ENCODE measurements around the gene CNGB1. TPM values are rescaled to one million over a fixed set of nuclear protein-coding genes. Genes with fewer than 3 reads are reported as not detected.

CNGB1 gene
- polyA plus RNA-seq, 2 of the 4 experiments (the other 2 are of a cell fraction), result 0.23 to 0.39 TPM

GRCh38 chr16:57899771-57900661, 70.9 kb downstream of the CNGB1 start (continued):
- no peak for TF ChIP-seq POLR2AphosphoS2 (conservative IDR thresholded peaks at IDR 0.05; ENCODE audit: low read length)
- TF ChIP-seq TFCP2L1 (CRISPR knock-in tag; IDR thresholded peaks at IDR 0.05), result no peak
- peak; percentile 39; the same call in 1 of the 2 replicates for TF ChIP-seq TP53 (CRISPR knock-in tag; IDR thresholded peaks at IDR 0.05)
- TF ChIP-seq CEBPB (IDR thresholded peaks at IDR 0.05), result no peak
- TF ChIP-seq, protein P1, sequence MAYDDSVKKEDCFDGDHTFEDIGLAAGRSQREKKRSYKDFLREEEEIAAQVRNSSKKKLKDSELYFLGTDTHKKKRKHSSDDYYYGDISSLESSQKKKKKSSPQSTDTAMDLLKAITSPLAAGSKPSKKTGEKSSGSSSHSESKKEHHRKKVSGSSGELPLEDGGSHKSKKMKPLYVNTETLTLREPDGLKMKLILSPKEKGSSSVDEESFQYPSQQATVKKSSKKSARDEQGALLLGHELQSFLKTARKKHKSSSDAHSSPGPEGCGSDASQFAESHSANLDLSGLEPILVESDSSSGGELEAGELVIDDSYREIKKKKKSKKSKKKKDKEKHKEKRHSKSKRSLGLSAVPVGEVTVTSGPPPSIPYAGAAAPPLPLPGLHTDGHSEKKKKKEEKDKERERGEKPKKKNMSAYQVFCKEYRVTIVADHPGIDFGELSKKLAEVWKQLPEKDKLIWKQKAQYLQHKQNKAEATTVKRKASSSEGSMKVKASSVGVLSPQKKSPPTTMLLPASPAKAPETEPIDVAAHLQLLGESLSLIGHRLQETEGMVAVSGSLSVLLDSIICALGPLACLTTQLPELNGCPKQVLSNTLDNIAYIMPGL (CRISPR knock-in tag; IDR thresholded peaks at IDR 0.05; ENCODE audit: borderline replicate concordance), result no peak
- no peak for TF ChIP-seq SREBF2 (IDR thresholded peaks at IDR 0.05)
- peak; percentile 20; the same call in 1 of the 2 replicates for TF ChIP-seq ESRRA (IDR thresholded peaks at IDR 0.05; ENCODE audit: borderline replicate concordance, low read length)
- no peak for TF ChIP-seq FOSL2 (IDR thresholded peaks at IDR 0.05)
- TF ChIP-seq FOSL2 (CRISPR knock-in tag; IDR thresholded peaks at IDR 0.05), result no peak
- TF ChIP-seq RFX5 (IDR thresholded peaks at IDR 0.05), result no peak
- TF ChIP-seq HOXA7 (CRISPR knock-in tag; IDR thresholded peaks at IDR 0.05), result no peak
- no peak for TF ChIP-seq EHF (CRISPR knock-in tag; IDR thresholded peaks at IDR 0.05)
- no peak for TF ChIP-seq MAZ (IDR thresholded peaks at IDR 0.05; ENCODE audit: borderline replicate concordance, low read depth, low read length)
- 0 out of 2 replicates have a peak, but pooled peaks have one; percentile 42 for TF ChIP-seq HOXB13 (CRISPR knock-in tag; IDR thresholded peaks at IDR 0.05; ENCODE audit: low read depth)
- TF ChIP-seq KDM1A (IDR thresholded peaks at IDR 0.05; ENCODE audit: low read depth), result peak; percentile 95; the same call in 1 of the 2 replicates
- no peak for TF ChIP-seq NPAS2 (CRISPR knock-in tag; IDR thresholded peaks at IDR 0.05; ENCODE audit: borderline replicate concordance)
- TF ChIP-seq NFE2L2 (conservative IDR thresholded peaks at IDR 0.05; ENCODE audit: low read length), result no peak
- no peak for TF ChIP-seq POLR2A (IDR thresholded peaks at IDR 0.05; ENCODE audit: low read length)
- TF ChIP-seq KDM5A (IDR thresholded peaks at IDR 0.05), result no peak
- peak; percentile 97 for TF ChIP-seq CTCF (IDR thresholded peaks at IDR 0.05)
- TF ChIP-seq, protein P2, sequence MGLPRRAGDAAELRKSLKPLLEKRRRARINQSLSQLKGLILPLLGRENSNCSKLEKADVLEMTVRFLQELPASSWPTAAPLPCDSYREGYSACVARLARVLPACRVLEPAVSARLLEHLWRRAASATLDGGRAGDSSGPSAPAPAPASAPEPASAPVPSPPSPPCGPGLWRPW (IDR thresholded peaks at IDR 0.05), result no peak
- TF ChIP-seq, protein P3, sequence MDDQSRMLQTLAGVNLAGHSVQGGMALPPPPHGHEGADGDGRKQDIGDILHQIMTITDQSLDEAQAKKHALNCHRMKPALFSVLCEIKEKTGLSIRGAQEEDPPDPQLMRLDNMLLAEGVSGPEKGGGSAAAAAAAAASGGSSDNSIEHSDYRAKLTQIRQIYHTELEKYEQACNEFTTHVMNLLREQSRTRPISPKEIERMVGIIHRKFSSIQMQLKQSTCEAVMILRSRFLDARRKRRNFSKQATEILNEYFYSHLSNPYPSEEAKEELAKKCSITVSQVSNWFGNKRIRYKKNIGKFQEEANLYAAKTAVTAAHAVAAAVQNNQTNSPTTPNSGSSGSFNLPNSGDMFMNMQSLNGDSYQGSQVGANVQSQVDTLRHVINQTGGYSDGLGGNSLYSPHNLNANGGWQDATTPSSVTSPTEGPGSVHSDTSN (IDR thresholded peaks at IDR 0.05), result no peak
- no peak for TF ChIP-seq EHMT2 (IDR thresholded peaks at IDR 0.05; ENCODE audit: low read depth)
- TF ChIP-seq, protein P4, sequence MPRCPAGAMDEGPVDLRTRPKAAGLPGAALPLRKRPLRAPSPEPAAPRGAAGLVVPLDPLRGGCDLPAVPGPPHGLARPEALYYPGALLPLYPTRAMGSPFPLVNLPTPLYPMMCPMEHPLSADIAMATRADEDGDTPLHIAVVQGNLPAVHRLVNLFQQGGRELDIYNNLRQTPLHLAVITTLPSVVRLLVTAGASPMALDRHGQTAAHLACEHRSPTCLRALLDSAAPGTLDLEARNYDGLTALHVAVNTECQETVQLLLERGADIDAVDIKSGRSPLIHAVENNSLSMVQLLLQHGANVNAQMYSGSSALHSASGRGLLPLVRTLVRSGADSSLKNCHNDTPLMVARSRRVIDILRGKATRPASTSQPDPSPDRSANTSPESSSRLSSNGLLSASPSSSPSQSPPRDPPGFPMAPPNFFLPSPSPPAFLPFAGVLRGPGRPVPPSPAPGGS (IDR thresholded peaks at IDR 0.05), result no peak
- TF ChIP-seq ELK1 (IDR thresholded peaks at IDR 0.05; ENCODE audit: low read depth, low read length), result no peak
- no peak for TF ChIP-seq FOXS1 (CRISPR knock-in tag; IDR thresholded peaks at IDR 0.05)
- TF ChIP-seq HDAC2 (IDR thresholded peaks at IDR 0.05), result 0 out of 2 replicates have a peak, but pooled peaks have one; percentile 53
